ENCODE measurements around the gene RASSF1. TPM values are rescaled to one million over a fixed set of nuclear protein-coding genes. Genes with fewer than 3 reads are reported as not detected.
A peak's percentile ranks its signal among the peaks of the same experiment; 100 is the strongest.

Gene RASSF1
- total RNA-seq, 2 experiments from 2014 or later, result 124 to 205 TPM

GRCh38 chr3:50374363-50375257 is 34.0 kb upstream of the RASSF1 start:
- Mint-ChIP-seq H3K27ac (no peak overlapping the region), H3K4me3 (no peak overlapping the region), H3K9me3 (ENCODE audit: low read depth) (no peaks in the 10 kb centered on the region), H3K36me3 (no peaks in the 10 kb centered on the region), H3K4me1 (no peaks in the 10 kb centered on the region), H3K27me3 (no peaks in the 10 kb centered on the region)
- no peak for ATAC-seq
- DNase-seq, result no peak
- CTCF ChIA-PET, result no interaction called here

- no peaks in the 10 kb centered on the region for H3K9me3 Mint-ChIP-seq (ENCODE audit: low read depth)
- no peak for DNase-seq
- no peaks in the 10 kb centered on the region for H3K36me3 Mint-ChIP-seq
- H3K4me3 Mint-ChIP-seq, result no peak overlapping the region
- H3K4me1 Mint-ChIP-seq, result no peaks in the 10 kb centered on the region
- no peak for ATAC-seq
- no peaks in the 10 kb centered on the region for H3K27me3 Mint-ChIP-seq
- CTCF ChIA-PET, result no interaction called here
- no peak overlapping the region for H3K27ac Mint-ChIP-seq
Measured at GRCh38 chr3:50373146-50374051, 32.8 kb upstream of the RASSF1 start.

GRCh38 chr3:50372349-50372748 is 31.7 kb upstream of the RASSF1 start:
- Mint-ChIP-seq H3K27ac (no peak overlapping the region), H3K27me3 (no peaks in the 10 kb centered on the region), H3K4me1 (no peaks in the 10 kb centered on the region), H3K36me3 (no peaks in the 10 kb centered on the region), H3K9me3 (ENCODE audit: low read depth) (no peaks in the 10 kb centered on the region), H3K4me3 (no peak overlapping the region)
- DNase-seq, result no peak
- no peak for ATAC-seq
- CTCF ChIA-PET, result no interaction called here

DNA sequence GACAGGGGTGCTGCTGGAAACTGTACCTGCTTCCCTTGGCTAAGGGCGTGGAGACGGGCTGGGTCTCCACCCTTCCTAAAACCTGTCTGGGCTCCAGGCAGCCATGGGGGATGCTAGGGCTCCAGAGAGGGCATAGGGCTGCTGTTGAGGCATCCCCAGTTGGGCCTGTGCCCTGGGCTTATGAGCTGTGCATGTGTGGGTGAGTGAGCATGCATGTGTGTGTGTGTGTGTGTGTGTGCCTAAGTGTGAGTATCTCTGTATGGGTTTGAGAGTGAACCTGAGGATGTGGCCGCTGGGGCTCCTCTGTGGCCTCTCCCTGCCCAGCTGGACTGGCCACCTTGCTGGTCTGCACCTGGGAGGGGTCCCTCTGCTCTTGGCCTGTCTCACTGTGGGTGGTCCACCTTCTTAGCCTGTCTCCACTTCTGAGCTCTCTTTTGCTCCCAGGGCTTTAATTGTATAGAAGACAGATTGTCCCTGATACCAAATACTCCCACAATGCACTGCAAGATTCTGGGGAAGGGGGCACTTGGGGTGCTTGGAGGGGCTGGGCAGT is 30.6 kb upstream of the RASSF1 start:
- H3K9me3 Mint-ChIP-seq (ENCODE audit: low read depth), result no peaks in the 10 kb centered on the region
- no peaks in the 10 kb centered on the region for H3K27me3 Mint-ChIP-seq
- no peak overlapping the region for H3K4me3 Mint-ChIP-seq
- DNase-seq, result no peak
- H3K36me3 Mint-ChIP-seq, result no peaks in the 10 kb centered on the region
- H3K4me1 Mint-ChIP-seq, result no peaks in the 10 kb centered on the region
- CTCF ChIA-PET, result interaction anchor here (0.8 to 2.0 kb wide), 2 partner anchors 153 to 171 kb away, joined by 3 to 9 read pairs; no protein-coding TSS in a partner anchor
- no peak overlapping the region for H3K27ac Mint-ChIP-seq
- ATAC-seq, result no peak

GRCh38 chr3:50370594-50370993 is 30.0 kb upstream of the RASSF1 start:
- Mint-ChIP-seq H3K27ac (no peak overlapping the region), H3K36me3 (no peaks in the 10 kb centered on the region), H3K4me3 (no peak overlapping the region), H3K4me1 (peaks cover 2% of the 10 kb centered on the region), H3K9me3 (ENCODE audit: low read depth) (no peaks in the 10 kb centered on the region), H3K27me3 (no peaks in the 10 kb centered on the region)
- DNase-seq (no peak), ATAC-seq (no peak)
- CTCF ChIA-PET, result interaction anchor here (0.8 to 2.0 kb wide), 2 partner anchors 153 to 172 kb away, joined by 3 to 9 read pairs; no protein-coding TSS in a partner anchor

DNA sequence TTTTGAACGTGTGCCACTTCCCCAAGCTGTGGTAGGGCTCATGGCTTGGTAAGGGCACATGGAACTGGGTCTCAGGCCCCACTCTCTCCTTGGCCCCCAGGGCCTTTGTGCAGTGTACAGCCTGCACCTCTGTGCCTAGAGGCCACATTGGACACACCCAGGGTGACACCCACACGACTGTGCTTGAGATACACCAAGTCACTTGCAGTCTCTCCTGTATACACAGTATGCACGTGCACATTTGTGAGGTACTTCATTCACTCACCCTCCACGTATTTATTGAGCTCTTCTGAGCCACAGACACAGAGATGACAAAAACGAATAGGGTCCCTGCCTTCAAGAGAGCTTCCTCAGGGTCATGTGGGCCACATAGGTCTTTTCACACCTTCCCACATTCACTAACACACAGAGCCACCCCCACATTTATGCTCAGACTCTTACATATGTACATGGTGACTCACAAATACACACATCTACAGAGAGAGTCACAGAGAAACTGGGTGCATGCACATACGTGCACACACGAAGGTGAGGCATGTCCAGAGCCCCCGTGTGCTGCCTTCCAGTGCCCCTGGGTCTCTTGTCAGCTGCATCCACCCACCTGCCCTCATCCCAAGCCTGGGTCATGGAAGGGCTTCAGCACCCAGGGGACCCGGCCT is 28.5 kb upstream of the RASSF1 start:
- no peak overlapping the region for H3K27ac Mint-ChIP-seq
- H3K36me3 Mint-ChIP-seq, result no peaks in the 10 kb centered on the region
- peaks cover 4% of the 10 kb centered on the region for H3K4me1 Mint-ChIP-seq
- no peaks in the 10 kb centered on the region for H3K27me3 Mint-ChIP-seq
- H3K9me3 Mint-ChIP-seq (ENCODE audit: low read depth), result no peaks in the 10 kb centered on the region
- CTCF ChIA-PET, result no interaction called here
- H3K4me3 Mint-ChIP-seq, result no peak overlapping the region
- ATAC-seq (no peak), DNase-seq (no peak)

GRCh38 chr3:50365842-50366220 is 25.2 kb upstream of the RASSF1 start:
- no peak for ATAC-seq
- no peaks in the 10 kb centered on the region for H3K9me3 Mint-ChIP-seq (ENCODE audit: low read depth)

GRCh38 chr3:50365080-50365841 is 24.6 kb upstream of the RASSF1 start:
- Mint-ChIP-seq H3K9me3 (ENCODE audit: low read depth) (no peaks in the 10 kb centered on the region), H3K27ac (peak overlapping the region; percentile 79), H3K36me3 (no peaks in the 10 kb centered on the region), H3K4me1 (peaks cover 4% of the 10 kb centered on the region), H3K27me3 (no peaks in the 10 kb centered on the region), H3K4me3 (peak overlapping the region; percentile 75)
- CTCF ChIA-PET, result interaction anchor here (0.9 to 1.3 kb wide), 5 partner anchors 18 to 100 kb away, joined by 3 to 4 read pairs (median 4); partner anchors contain the start of gene ZMYND10
- DNase-seq (peak; percentile 97), ATAC-seq (peak; percentile 99)

More at GRCh38 chr3:50365842-50366220, 25.2 kb upstream of the RASSF1 start:
- peak overlapping the region; percentile 75 for H3K4me3 Mint-ChIP-seq
- DNase-seq, result no peak
- H3K27me3 Mint-ChIP-seq, result no peaks in the 10 kb centered on the region
- peak overlapping the region; percentile 79 for H3K27ac Mint-ChIP-seq
- peaks cover 4% of the 10 kb centered on the region for H3K4me1 Mint-ChIP-seq
- CTCF ChIA-PET, result interaction anchor here (0.9 to 1.5 kb wide), 5 partner anchors 19 to 177 kb away, joined by 3 to 4 read pairs (median 4); partner anchors contain the start of gene ZMYND10
- H3K36me3 Mint-ChIP-seq, result no peaks in the 10 kb centered on the region

- H3K36me3 Mint-ChIP-seq, result no peaks in the 10 kb centered on the region
- H3K4me3 Mint-ChIP-seq, result peak overlapping the region; percentile 75
- ATAC-seq, result no peak
- H3K27me3 Mint-ChIP-seq, result no peaks in the 10 kb centered on the region
- CTCF ChIA-PET, result interaction anchor here (0.9 to 1.3 kb wide), 4 partner anchors 18 to 178 kb away, joined by 3 to 4 read pairs (median 4); partner anchors contain the start of gene ZMYND10
- no peak for DNase-seq
- H3K4me1 Mint-ChIP-seq, result peaks cover 10% of the 10 kb centered on the region
- no peaks in the 10 kb centered on the region for H3K9me3 Mint-ChIP-seq (ENCODE audit: low read depth)
- no peak overlapping the region for H3K27ac Mint-ChIP-seq
Measured at GRCh38 chr3:50364573-50365079, 24.0 kb upstream of the RASSF1 start.

DNA sequence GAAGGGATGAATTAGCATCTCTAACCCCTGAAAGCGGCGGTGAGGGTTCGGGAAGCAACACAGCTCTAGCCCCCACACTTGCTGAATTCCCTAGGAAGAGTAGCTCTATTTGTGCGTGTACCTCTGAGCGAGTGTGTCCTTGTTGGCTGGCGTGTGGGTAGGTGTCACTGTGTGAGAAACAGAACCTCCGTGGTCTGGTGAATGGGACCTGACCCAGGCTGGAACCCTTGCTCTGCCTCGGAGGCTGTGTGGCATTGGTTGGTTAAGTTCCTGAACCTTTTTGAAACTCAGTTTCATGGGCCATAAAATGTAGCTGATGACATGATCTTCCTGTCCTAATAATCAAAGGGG is 19.1 kb upstream of the RASSF1 start:
- no peaks in the 10 kb centered on the region for H3K9me3 Mint-ChIP-seq (ENCODE audit: low read depth)
- peaks cover 39% of the 10 kb centered on the region for H3K4me1 Mint-ChIP-seq
- H3K27me3 Mint-ChIP-seq, result no peaks in the 10 kb centered on the region
- CTCF ChIA-PET, result interaction anchor here (0.7 to 2.3 kb wide), 4 partner anchors 9 to 182 kb away, joined by 4 to 6 read pairs (median 4); partner anchors contain the start of genes CYB561D2 and NPRL2
- H3K36me3 Mint-ChIP-seq, result peaks cover 2% of the 10 kb centered on the region
- peak overlapping the region; percentile 89 for H3K27ac Mint-ChIP-seq
- DNase-seq, result no peak
- H3K4me3 Mint-ChIP-seq, result peak overlapping the region; percentile 93
- no peak for ATAC-seq

GRCh38 chr3:50358911-50359759 is 18.5 kb upstream of the RASSF1 start, which contains the start of gene TMEM115:
Gene TMEM115, minus strand, starts transcription at chr3:50359521. Its CDS starts 458 bp downstream, at chr3:50359063.
- Mint-ChIP-seq H3K27ac (peak within 1 kb of the TSS; percentile 89), H3K4me1 (peaks cover 43% of the 10 kb centered on the region), H3K27me3 (no peaks in the 10 kb centered on the region), H3K9me3 (ENCODE audit: low read depth) (no peaks in the 10 kb centered on the region), H3K36me3 (peaks cover 7% of the 10 kb centered on the region), H3K4me3 (peak within 1 kb of the TSS; percentile 93)
- CTCF ChIA-PET, result interaction anchor here (0.7 to 2.3 kb wide), 4 partner anchors 8 to 183 kb away, joined by 4 to 6 read pairs (median 4); partner anchors contain the start of genes CYB561D2 and NPRL2
- peak; percentile 99 for DNase-seq
- ATAC-seq, result peak; percentile 100

All from activated CD8-positive, alpha-beta memory T cell treated with anti-CD3 and anti-CD28 coated beads, Interleukin-2, amount 10 ng/mL, durations not matched to agents 7 days and 5 days (primary cell).